Measurements from ENCODE around the gene AQP2. TPM values are rescaled to one million over a fixed set of nuclear protein-coding genes. Genes with fewer than 3 reads are reported as not detected.

AQP2 gene
- total and polyA plus RNA-seq, 2 donors from 2014 or later = 122 to 666 TPM

GRCh38 chr12:49956663-49957569, 6.4 kb downstream of the AQP2 start:
- Histone ChIP-seq H3K36me3 (ENCODE audit: control insufficient read depth in 2 of 3, insufficient read depth in 3 of 3, low read length in 3 of 3) (no peaks in the 10 kb centered on the region), H3K27me3 (ENCODE audit: control insufficient read depth, insufficient read depth, low read length) (peaks cover 14% of the 10 kb centered on the region), H3K9me3 (ENCODE audit: control insufficient read depth in 2 of 3, insufficient read depth in 1 of 3, low read length in 3 of 3) (no peaks in the 10 kb centered on the region), H3K9ac (ENCODE audit: low read length in 3 of 3) (no peak overlapping the region), H3K4me1 (ENCODE audit: control insufficient read depth in 2 of 3, insufficient read depth in 2 of 3, low read depth in 1 of 3, low read length in 3 of 3) (peaks cover 0 to 4% (median 0%) of the 10 kb centered on the region in 3 donors), H3K4me3 (ENCODE audit: low read length in 3 of 3) (no peak overlapping the region), H3K27ac (ENCODE audit: low read depth in 2 of 2, low read length in 2 of 2) (no peak overlapping the region)
- TF ChIP-seq, protein P1, sequence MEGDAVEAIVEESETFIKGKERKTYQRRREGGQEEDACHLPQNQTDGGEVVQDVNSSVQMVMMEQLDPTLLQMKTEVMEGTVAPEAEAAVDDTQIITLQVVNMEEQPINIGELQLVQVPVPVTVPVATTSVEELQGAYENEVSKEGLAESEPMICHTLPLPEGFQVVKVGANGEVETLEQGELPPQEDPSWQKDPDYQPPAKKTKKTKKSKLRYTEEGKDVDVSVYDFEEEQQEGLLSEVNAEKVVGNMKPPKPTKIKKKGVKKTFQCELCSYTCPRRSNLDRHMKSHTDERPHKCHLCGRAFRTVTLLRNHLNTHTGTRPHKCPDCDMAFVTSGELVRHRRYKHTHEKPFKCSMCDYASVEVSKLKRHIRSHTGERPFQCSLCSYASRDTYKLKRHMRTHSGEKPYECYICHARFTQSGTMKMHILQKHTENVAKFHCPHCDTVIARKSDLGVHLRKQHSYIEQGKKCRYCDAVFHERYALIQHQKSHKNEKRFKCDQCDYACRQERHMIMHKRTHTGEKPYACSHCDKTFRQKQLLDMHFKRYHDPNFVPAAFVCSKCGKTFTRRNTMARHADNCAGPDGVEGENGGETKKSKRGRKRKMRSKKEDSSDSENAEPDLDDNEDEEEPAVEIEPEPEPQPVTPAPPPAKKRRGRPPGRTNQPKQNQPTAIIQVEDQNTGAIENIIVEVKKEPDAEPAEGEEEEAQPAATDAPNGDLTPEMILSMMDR (IDR thresholded peaks at IDR 0.05; ENCODE audit: borderline replicate concordance, extremely low read depth, insufficient read depth) = no peak
- FAIRE-seq (no peak), DNase-seq (peak in 1 of 5 donors; percentile 30)
- intact Hi-C loops (cut with DNase I) = no loop called here

DNA sequence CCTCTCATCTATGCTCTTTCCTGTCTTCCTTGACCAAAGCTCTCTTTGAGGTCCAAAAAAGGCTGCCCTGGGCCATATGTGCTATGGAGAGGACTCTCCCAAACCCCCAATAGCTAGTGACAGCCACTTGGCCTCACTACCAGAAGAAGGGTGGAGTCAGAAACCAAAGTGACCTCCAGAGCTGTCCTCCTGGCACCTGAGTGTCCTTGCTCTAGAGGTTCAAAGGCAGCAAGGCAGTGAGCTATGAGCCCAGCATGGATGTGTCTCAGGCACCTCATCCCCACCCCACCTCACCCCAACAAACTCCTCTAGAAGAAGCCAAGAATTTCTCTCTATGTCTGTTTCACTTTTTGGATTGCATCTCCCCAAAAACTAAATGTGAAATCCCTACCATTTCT, 7.0 kb downstream of the AQP2 start:
- Histone ChIP-seq H3K27me3 (ENCODE audit: control insufficient read depth, insufficient read depth, low read length) (peaks cover 14% of the 10 kb centered on the region), H3K4me3 (ENCODE audit: low read length in 3 of 3) (no peak overlapping the region), H3K9ac (ENCODE audit: low read length in 3 of 3) (no peak overlapping the region), H3K4me1 (ENCODE audit: control insufficient read depth in 2 of 3, insufficient read depth in 2 of 3, low read depth in 1 of 3, low read length in 3 of 3) (peaks cover 0 to 4% (median 0%) of the 10 kb centered on the region in 3 donors), H3K36me3 (ENCODE audit: control insufficient read depth in 2 of 3, insufficient read depth in 3 of 3, low read length in 3 of 3) (no peaks in the 10 kb centered on the region), H3K27ac (ENCODE audit: low read depth in 2 of 2, low read length in 2 of 2) (no peak overlapping the region), H3K9me3 (ENCODE audit: control insufficient read depth in 2 of 3, insufficient read depth in 1 of 3, low read length in 3 of 3) (no peaks in the 10 kb centered on the region)
- DNase-seq (no peak), FAIRE-seq (no peak)
- intact Hi-C loops (cut with DNase I) = no loop called here
- TF ChIP-seq, protein P1 (IDR thresholded peaks at IDR 0.05; ENCODE audit: borderline replicate concordance, extremely low read depth, insufficient read depth) = no peak

DNA sequence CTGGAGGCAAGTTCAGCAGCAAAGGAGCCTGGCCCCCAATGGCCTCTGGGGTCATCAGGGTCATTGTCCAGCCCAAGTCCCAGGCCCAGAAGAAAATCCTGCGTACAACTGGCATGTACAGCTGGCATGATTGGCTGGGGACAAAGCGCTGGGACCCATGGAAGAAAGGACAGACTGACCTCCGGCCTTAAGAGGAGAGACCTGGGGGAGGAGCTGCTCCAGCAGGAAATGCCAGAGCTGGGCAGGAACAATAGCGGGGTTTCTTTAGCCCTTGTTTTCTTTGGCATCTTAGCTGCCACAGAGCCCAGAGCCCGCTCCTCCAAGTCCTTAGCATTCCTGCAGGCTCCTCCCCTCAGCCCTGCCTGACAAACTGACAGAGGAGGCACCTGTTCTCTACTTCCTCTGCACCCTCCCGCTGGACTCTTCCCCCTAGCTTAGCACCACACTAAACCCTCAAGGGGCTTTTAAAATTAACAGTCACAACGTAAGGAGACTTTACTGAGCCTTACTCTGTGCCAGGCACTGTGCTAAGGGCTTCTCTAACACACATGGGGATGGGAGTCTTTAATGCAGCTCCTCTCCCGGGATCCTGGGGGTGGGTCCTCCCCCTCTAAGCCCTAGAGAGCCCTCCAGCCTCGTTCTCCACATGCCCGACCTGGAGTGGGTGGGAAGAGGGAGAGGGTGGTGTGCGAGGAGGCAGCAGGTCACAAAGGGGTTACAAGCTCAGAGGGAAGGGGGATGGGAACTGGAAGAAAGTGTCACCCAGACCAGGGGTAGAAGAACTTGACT, 9.3 kb downstream of the AQP2 start:
- H3K27me3 ChIP-seq (ENCODE audit: control insufficient read depth, insufficient read depth, low read length) = peaks cover 12% of the 10 kb centered on the region
- peak overlapping the region in 1 of 2 donors; percentile 23 for H3K27ac ChIP-seq (ENCODE audit: low read depth in 2 of 2, low read length in 2 of 2)
- H3K9ac ChIP-seq (ENCODE audit: low read length in 3 of 3) = no peak overlapping the region
- FAIRE-seq (no peak), DNase-seq (peak in 4 of 5 donors; percentile 58 to 87 (median 76))
- no peaks in the 10 kb centered on the region for H3K36me3 ChIP-seq (ENCODE audit: control insufficient read depth in 2 of 3, insufficient read depth in 3 of 3, low read length in 3 of 3)
- intact Hi-C loops (cut with DNase I) = no loop called here
- H3K4me3 ChIP-seq (ENCODE audit: low read length in 3 of 3) = no peak overlapping the region
- no peaks in the 10 kb centered on the region for H3K9me3 ChIP-seq (ENCODE audit: control insufficient read depth in 2 of 3, insufficient read depth in 1 of 3, low read length in 3 of 3)
- TF ChIP-seq, protein P1 (IDR thresholded peaks at IDR 0.05; ENCODE audit: borderline replicate concordance, extremely low read depth, insufficient read depth) = no peak
- H3K4me1 ChIP-seq (ENCODE audit: control insufficient read depth in 2 of 3, insufficient read depth in 2 of 3, low read depth in 1 of 3, low read length in 3 of 3) = peaks cover 0 to 4% (median 2%) of the 10 kb centered on the region in 3 donors
